GM12801 (cell line): ENCODE measurements around the gene CCDC86.

Experiments used
- TF ChIP-seq, protein P1 (sequence below): IDR thresholded peaks from one replicate; pipeline ENCODE4 v1.5.1; 2011; ENCODE audit warnings: control low read depth; ENCODE audit not compliant: insufficient read length; ENCODE audit errors: extremely low read depth

The CCDC86 gene

DNA sequence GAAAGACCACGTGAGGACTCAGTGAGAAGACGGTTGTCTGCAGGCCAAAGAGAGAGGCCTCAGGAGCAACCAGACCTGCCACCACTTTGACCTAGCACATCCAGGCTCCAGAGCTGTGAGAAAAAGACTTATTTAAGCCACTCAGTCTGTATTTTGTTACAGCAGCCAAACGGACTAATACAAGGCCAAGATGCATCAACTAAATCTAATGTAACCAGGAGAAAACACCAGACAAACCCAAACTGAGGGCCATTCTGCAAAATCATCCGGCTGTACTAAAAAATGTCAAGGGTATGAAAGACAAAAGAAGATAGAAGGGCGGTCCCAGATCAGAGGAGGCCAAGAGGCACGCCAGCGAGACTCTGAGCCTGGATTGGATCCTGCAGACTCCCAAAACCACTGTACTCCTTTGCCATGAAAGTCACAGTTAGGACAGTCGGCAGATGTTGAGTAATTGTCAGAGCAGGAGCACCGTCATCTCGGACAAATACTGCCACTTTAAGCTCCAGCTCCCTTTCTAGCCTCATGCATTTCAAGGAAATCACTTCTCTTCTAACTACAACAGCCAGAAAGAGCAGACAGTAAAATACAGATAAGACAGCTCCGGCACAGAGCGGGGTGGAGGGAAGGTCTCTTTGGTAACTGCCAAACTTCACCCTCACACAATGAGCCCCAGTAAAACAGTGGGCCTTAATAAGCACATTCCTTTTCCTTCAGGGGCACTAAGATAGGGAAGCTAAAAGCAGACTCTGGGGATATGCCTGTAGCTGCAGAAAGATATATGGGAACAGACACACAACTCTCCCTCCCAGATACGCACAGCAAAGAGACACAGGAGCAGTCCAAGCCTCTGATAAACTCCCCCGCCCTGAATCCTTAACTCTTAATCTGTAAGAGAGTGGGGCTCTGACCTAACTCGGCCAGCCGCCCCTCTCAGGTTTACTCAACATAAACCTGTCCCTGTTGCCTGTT is 21.9 kb downstream of the CCDC86 start:
- TF ChIP-seq, protein P1, sequence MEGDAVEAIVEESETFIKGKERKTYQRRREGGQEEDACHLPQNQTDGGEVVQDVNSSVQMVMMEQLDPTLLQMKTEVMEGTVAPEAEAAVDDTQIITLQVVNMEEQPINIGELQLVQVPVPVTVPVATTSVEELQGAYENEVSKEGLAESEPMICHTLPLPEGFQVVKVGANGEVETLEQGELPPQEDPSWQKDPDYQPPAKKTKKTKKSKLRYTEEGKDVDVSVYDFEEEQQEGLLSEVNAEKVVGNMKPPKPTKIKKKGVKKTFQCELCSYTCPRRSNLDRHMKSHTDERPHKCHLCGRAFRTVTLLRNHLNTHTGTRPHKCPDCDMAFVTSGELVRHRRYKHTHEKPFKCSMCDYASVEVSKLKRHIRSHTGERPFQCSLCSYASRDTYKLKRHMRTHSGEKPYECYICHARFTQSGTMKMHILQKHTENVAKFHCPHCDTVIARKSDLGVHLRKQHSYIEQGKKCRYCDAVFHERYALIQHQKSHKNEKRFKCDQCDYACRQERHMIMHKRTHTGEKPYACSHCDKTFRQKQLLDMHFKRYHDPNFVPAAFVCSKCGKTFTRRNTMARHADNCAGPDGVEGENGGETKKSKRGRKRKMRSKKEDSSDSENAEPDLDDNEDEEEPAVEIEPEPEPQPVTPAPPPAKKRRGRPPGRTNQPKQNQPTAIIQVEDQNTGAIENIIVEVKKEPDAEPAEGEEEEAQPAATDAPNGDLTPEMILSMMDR: no peak

DNA sequence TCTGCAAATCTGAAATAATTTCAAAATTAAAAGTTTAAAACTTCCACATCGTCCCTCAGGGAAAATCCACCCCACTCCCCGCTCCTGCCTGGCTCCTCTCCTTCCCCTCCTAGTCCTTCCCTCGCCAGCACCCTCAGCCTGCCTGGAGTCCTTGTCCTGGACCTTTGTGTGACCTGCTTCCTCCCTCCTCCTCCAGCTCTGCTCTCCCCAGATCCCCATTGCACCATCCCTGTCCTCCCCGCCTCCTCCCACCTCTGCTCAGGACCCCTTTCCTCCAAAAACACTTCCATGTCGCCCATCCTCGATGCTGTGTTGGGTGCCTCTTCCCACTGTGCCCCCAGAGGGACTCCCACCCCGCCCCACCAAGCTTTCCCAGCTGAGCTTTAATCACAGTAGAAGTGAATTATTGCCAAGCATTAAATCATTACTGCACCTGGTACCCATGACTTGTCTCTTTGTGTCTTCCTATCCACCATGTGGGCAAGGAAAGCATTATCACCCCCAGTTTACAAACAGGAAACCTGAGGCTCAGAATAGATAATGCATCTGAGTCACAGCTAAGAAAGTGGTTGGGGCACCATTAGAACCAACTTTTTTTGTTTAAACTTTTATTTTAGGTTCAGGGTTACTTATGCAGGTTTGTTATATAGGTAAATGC is 23.1 kb downstream of the CCDC86 start:
- TF ChIP-seq, protein P1: no peak

DNA sequence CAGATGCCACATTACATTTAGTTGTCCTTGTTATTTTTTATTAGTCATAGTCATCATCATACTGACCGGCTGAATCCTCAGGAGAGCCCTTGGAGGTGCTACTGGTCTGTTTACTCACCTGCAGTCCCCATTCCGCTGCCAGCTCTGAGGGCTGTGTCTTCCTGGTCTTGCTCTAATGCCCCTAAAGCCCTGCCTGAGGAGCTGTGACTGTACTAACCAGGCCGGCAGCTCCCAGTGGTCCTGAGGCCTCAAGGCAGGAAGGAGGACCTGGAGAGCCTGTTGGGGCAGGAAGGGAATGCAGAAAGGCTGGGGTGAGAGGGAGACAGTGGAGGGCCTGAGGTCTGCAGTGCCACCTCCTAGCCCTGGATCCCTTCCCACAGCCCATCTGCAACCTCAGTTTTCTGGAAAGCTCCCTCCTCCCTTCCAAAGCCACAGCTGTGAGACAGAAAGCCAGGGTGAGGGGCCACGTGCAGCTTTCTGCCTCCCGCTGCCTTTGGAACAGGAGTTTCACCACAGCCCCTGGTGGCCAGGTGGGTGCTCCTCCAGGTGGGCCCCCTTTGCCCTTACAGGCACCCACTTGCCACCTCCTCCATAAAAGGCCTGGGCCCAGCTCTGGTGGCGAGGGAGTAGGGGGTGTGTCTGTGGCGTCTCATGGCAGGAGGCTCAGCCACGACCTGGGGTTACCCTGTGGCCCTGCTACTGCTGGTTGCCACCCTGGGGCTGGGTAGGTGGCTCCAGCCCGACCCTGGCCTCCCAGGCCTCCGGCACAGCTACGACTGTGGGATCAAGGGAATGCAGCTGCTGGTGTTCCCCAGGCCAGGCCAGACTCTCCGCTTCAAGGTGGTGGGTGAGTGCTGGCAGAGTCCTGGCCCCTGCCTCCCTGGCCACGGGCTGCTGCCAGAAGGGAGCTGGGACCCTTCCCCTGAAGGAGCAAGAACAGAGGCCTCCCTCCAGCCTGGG is 25.3 kb downstream of the CCDC86 start, which contains the start of gene ZP1:
ZP1 (plus strand) TSS at position 632 of the 960 bp plus-strand sequence; CDS start at position 652, 20 bp downstream.
- TF ChIP-seq, protein P1: no peak

DNA sequence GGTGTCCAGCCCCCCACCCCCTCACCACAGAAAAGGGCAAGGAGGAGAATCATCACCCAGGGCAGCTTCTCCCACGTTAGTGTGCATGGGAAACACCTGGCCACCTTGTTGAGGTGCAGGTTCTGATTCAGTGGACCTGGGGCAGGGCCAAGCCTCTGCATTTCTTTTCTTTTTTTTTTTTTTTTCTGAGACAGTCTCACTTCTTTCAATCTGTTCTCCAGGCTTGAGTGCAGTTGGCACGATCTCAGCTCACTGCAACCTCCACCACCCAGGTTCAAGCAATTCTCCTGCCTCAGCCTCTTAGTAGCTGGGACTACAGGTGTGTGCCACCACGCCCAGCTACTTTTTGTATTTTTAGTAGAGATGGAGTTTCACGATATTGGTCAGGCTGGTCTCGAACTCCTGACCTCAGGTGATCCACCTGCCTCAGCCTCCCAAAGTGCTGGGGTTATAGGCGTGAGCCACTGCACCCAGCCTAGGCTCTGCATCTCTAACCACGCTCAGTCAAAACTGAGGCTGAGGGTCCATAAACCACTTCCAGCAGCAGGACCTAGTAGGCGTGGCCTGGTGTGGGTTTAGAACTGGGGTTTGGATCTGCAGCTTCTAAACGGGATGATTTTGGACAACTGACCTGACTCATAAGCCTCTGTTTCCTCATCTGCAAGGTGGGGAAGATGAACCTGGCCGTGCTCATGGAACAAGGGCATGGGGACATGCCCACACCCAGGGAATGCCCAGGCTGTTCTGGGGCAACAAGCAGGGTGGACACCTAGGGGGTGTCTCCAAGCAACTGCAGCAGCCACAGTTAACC is 26.2 kb downstream of the CCDC86 start:
- TF ChIP-seq, protein P1: no peak

DNA sequence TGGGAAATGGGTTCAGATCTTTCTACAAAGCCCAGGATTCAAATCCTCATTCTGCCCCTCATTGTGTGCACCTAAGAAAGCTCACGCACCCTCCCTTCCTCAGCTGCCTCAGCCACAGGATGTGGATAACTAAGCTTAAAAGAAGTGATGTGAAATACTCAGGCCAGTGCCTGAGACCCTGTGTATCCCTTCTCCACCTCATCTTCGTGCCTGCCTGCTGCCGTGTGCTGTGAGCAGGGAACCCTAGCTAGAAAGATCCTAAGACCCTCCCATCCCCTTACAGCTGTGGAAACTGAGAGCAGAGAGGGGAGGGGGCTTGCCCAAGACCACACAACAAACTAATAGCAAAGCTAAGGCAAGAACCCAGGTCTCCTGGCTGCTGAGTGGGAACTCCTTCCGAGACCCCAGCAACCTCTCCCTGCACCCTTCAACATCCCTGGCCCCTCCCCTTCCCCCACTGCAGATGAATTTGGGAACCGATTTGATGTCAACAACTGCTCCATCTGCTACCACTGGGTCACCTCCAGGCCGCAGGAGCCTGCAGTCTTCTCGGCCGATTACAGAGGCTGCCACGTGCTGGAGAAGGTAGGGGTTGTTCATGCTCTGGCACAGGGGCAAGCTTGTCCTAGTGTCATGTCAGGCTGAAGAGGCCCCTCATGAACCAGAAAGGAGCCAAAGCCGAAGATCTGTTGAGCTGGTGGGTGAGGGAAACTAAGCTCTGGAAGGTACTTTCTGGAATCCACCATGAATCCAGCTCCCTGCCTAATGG is 27.0 kb downstream of the CCDC86 start:
- TF ChIP-seq, protein P1: no peak

DNA sequence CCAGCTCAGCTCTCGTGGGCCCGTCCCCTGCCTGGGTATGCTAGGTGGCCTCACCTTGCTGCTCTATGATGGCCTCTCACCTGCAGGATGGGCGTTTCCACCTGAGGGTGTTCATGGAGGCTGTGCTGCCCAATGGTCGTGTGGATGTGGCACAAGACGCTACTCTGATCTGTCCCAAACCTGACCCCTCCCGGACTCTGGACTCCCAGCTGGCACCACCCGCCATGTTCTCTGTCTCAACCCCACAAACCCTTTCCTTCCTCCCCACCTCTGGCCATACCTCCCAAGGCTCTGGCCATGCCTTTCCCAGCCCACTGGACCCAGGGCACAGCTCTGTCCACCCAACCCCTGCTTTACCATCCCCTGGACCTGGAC is 27.5 kb downstream of the CCDC86 start:
- TF ChIP-seq, protein P1: no peak
